8988T (cell line): ENCODE data around the gene XCR1.
"Not testable (repeated sequence)": the region's sequence is repeated elsewhere in the genome, so short reads cannot be mapped to it uniquely, and the experiment has no call there.

Experiments used
- DNase-seq: peaks from one replicate; pipeline ENCODE4 v3.0.0; 2011

Gene XCR1

DNA sequence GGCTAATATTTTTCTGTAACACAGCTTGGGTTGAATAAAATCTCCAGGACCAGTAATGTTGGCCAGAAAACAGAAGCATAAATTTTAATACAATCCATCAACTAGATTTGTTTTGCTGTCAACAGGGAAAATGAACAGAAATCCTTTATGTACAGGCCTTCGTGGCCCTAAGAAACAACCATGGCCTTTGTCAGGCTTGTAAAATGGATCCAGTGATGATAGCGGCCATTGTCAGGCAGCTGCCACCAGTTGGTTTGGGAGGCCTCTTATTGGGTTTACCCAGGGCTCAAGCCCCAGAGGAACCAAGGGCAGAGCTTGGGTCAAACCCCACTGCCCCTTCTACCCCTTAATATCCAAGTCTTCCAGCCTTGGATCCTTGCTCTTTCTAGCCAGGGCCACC is 26.1 kb downstream of the XCR1 start:
- DNase-seq = no peak

DNA sequence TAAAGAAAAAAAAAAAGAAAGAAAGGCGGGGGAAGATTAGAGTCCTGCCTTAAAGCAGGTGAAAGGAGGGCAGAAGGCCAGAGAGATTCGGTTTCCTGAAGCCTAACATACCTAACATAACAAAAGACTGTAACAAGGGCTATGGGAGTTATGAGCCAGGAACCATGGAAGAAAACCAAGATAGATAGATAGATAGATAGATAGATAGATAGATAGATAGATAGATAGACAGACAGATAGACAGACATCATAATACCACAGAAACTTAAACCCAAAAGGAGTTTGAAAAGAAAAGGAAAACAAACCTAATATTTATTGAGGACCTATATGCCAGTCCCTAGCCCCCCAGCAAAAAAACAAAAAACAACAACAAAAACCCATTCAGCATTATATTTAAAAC is 29.3 kb downstream of the XCR1 start:
- no peak for DNase-seq

- DNase-seq = not testable (repeated sequence)
Measured at GRCh38 chr3:45997499-45997898, 29.8 kb downstream of the XCR1 start.

GRCh38 chr3:45995236-45996192 is 31.8 kb downstream of the XCR1 start, which contains the start of gene FYCO1:
Gene FYCO1, minus strand, starts transcription at chr3:45995824. Its CDS starts 10,914 bp downstream, at chr3:45984910.
- peak; percentile 98 for DNase-seq

DNA sequence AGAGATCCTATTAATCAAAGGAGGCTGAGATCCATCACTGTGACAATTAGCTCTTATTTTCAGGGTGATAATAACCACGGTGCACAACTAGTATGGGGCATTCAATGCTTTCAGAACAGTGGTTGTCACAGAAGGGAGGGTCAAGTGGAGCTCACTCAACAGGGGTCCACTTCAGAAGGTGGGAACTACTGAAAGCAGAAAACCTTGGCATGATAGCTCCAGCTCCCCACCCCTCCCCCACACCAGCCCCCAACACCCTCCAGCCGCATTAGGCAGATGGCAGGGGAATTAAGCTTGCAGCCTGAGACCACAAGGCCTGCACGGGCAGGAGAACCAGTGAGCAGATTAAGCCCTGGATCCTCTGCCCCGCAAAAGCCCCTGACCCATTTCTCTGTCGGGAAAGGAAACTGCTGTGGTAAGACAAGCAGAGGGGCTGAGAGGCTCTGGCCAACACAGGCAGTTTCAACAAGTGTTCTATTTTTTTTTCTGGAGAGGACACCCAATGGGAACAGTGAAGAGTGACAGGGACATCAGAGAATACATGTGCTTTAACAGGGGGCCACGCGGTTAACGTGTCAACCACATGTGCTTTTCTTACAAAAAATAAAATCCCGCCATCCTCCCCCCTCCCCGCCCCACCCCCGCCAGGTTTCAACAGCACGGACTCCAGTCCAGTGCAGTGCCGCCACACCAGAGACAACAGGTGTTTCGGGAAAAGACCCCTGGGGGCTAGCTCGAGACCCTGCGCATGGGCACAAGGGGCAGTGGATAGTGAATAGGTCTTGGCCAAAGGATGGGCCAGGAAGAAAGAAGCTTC is 32.7 kb downstream of the XCR1 start:
- DNase-seq = peak; percentile 34

GRCh38 chr3:45993421-45994027 is 33.8 kb downstream of the XCR1 start:
- DNase-seq = no peak

DNA sequence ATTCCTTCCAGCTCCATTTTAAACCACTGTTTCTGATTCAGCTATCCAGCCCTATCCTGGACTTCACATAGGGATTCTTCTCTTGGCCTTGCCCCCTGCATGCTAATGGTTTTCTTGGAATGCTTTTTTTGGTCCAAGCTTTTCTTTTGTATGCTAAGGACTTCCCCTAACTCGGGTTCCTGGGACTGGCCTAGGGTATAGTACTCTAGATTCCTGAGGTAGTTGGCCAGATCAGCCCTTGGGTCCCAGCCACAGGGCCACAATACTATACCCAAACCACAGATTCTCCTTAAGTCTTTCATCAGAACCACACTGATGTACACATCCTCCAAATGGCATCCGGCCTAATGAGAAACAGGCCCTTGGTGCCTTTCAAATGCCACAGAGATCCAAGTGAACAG is 34.5 kb downstream of the XCR1 start:
- no peak for DNase-seq

- no peak for DNase-seq
Measured at GRCh38 chr3:45992133-45992729, 35.1 kb downstream of the XCR1 start.

DNA sequence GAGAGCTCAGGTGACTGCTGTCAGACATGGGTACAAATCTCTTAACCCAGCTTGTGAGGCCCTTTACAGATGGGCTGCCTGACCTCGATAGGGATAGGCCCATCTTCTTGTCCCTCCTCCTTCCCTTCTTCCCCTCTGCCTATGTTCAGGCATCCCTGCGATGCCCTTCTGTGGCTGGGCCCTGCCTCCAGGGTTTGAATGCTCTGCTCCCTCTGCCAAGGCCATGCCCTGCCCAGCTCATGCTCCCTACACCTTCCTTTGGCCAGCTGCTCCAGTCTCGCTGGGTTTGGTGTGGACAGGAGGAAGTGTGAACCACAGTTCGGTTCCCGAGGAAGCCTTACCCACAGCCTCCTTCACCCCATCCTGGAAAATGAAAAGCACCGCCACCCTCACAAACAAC is 35.9 kb downstream of the XCR1 start:
- DNase-seq = no peak

- DNase-seq = no peak
Measured at GRCh38 chr3:45990181-45990580, 37.1 kb downstream of the XCR1 start.

- no peak for DNase-seq
Measured at GRCh38 chr3:45988804-45989203, 38.5 kb downstream of the XCR1 start.

DNA sequence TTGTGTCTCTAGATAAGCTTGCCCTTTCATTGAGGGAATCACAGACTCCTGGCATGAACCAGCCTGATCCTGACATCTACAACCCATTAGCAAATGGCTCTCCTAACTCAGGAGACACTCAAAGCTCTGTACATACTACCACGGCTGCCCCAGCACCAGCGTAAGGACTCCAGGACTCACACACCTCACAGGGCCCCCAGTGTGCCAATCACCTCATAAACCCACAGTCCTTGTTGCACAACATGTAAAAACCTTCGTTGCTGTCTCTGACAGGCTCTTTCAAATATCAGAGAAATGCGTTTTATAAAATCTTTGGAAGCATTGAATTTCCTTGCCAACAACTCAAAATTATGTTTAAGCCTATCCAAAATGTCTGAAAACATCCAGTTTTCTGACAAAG is 38.9 kb downstream of the XCR1 start:
- DNase-seq = no peak

DNA sequence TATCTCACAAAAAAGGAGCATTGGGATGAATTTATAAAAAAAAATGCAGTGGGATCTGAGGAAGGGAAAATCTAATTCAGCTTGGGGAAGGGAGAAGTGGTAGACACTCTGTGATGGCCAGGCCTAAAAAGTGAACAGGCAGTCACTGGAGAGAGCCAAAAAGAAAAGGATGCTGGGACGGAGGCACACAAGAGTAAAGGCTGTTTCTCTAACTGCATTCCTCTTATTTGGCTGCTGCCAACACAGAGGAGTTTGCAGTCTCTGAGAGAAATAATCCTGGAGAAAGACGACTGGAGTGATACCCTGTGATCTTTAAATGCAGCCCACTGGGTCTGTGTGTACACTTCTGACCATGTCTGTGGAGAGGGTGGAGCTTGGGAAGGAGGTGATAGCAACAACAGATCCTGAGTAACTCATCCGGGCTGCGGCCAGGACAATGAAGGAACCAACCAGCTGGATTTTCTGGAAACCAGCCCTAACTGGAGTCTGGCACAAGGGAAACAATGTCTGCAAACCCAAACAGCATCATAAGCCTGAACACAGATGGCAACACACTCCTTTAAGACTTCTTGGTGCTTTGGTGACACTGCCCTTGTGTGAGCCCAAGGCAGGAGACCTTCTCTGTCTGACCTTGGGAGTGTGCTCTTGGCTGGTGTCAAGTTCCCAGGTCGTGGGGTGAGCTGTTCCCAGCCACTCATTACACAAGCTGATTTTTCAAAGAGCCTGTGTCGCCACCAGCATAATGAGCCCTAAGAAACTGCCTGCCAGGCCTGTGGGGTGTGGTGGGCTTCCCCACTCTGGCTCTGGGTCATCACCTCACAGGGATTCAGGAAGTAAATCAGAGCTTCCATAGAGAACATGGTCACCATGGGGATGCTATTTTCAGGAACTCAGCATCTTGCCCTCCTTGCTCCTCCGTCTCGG is 39.7 kb downstream of the XCR1 start:
- no peak for DNase-seq

- DNase-seq = no peak
Measured at GRCh38 chr3:45986303-45986982, 40.8 kb downstream of the XCR1 start.

- DNase-seq = no peak
Measured at GRCh38 chr3:45985532-45986302, 41.6 kb downstream of the XCR1 start.

- DNase-seq = no peak
Measured at GRCh38 chr3:45984331-45985312, 42.7 kb downstream of the XCR1 start.

- DNase-seq = no peak
Measured at GRCh38 chr3:45983770-45984169, 43.5 kb downstream of the XCR1 start.

DNA sequence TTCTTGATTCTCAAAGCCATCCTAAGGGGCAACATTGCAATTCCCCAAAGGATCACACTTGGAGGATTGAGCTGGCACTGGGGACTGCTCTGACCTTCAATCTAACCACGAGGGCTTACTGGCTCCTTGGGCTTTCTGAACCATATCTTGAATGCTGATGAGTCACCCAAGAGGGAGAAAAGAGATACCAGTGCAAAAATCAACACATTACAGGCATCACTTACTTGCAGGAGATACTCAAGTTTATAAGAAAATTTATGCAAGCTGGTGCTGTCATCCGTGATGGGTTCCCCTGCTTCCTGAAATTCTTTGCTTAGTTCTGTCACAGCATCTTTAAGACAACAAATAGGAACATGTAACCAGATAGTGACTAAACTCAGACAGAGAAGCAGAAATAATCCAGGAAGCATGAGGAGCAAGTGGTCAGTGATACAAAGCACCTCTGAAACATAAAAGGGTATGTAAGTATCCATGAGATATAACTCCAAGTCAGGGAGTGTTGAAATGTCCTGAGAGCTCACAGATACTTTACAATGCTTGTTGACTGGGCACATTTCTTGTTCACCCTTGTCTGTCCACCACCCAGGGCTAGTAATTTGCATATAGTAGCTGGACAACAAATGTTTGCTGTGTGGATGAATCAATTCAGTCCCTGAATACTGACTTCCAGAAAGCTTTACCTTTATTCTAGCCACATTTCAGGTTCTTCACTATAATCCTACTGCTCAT is 45.8 kb downstream of the XCR1 start:
- no peak for DNase-seq
